ENCODE data around the gene EHBP1. TPM values are rescaled to one million over a fixed set of nuclear protein-coding genes. Genes with fewer than 3 reads are reported as not detected.

EHBP1 gene
- polyA plus RNA-seq, 3 donors: 4.2 to 6.1 (median 6.0) TPM

DNA sequence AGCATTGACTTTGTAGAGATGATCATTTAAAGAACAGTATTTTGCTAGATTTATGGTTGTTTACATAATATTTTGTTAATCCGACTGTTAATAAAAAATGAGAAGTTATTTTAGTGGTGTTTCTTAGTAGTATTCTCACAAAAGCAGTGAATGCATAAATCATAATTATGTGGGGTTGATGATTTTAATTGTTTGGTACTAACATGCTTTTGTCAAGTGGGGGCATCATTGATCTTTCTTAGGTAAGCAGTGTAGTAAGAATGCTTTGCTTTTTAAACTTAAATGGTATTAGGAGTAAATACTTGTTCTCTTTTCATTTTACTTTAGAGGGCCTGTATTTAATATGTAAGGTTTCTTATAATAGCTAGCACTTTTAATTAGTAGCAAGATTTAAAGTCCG lies 235.9 kb downstream of the EHBP1 start:
- Histone ChIP-seq H2AFZ (ENCODE audit: insufficient read depth, low read depth, low read length, poor library complexity, severe bottlenecking) (no peak overlapping the region), H3K79me2 (ENCODE audit: insufficient read depth, low read length) (no peaks in the 10 kb centered on the region), H4K20me1 (ENCODE audit: insufficient read depth, low read length) (no peaks in the 10 kb centered on the region), H3K4me1 (ENCODE audit: control insufficient read depth in 1 of 2, insufficient read depth in 2 of 2, low read length in 2 of 2) (no peaks in the 10 kb centered on the region), H3K4me2 (replicated peaks; ENCODE audit: extremely low read depth, low read length, poor library complexity, severe bottlenecking) (no peak overlapping the region), H3K9ac (ENCODE audit: insufficient read depth, low read length, poor library complexity, severe bottlenecking) (no peak overlapping the region), H3K9me3 (replicated peaks in 1 of 2; ENCODE audit: control insufficient read depth in 1 of 2, insufficient read depth in 1 of 2, low read length in 2 of 2) (no peaks in the 10 kb centered on the region), H3K27ac (ENCODE audit: low read depth in 1 of 2, low read length in 2 of 2) (no peak overlapping the region), H3K36me3 (replicated peaks in 1 of 2; ENCODE audit: control insufficient read depth in 1 of 2, insufficient read depth in 2 of 2, low read length in 2 of 2) (peaks cover 0 to 6% of the 10 kb centered on the region in 2 donors), H3K4me3 (replicated peaks in 1 of 3; ENCODE audit: low read depth in 2 of 3, low read length in 3 of 3) (no peak overlapping the region), H3K27me3 (ENCODE audit: control insufficient read depth in 2 of 2, insufficient read depth in 2 of 2, low read length in 2 of 2) (no peaks in the 10 kb centered on the region)
- Mint-ChIP-seq H3K27me3 (ENCODE audit: low read depth in 3 of 3) (no peaks in the 10 kb centered on the region), H3K27ac (no peak overlapping the region), H3K4me1 (no peaks in the 10 kb centered on the region), H3K4me3 (no peak overlapping the region), H3K9me3 (no peaks in the 10 kb centered on the region), H3K36me3 (peaks cover 0 to 5% of the 10 kb centered on the region in 2 donors)
- intact Hi-C loops (cut with micrococcal nuclease): no loop called here
- WGBS (ENCODE audit: insufficient coverage): no CpG with 5 or more reads among the region's 2 CpGs
- TF ChIP-seq, protein P1, sequence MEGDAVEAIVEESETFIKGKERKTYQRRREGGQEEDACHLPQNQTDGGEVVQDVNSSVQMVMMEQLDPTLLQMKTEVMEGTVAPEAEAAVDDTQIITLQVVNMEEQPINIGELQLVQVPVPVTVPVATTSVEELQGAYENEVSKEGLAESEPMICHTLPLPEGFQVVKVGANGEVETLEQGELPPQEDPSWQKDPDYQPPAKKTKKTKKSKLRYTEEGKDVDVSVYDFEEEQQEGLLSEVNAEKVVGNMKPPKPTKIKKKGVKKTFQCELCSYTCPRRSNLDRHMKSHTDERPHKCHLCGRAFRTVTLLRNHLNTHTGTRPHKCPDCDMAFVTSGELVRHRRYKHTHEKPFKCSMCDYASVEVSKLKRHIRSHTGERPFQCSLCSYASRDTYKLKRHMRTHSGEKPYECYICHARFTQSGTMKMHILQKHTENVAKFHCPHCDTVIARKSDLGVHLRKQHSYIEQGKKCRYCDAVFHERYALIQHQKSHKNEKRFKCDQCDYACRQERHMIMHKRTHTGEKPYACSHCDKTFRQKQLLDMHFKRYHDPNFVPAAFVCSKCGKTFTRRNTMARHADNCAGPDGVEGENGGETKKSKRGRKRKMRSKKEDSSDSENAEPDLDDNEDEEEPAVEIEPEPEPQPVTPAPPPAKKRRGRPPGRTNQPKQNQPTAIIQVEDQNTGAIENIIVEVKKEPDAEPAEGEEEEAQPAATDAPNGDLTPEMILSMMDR (IDR thresholded peaks at IDR 0.05): no peak
- no peak for DNase-seq

- H3K9ac ChIP-seq (ENCODE audit: insufficient read depth, low read length, poor library complexity, severe bottlenecking): no peak overlapping the region
- Mint-ChIP-seq H3K36me3 (peaks cover 5 to 8% of the 10 kb centered on the region in 2 donors), H3K9me3 (no peaks in the 10 kb centered on the region), H3K4me3 (no peak overlapping the region), H3K27me3 (ENCODE audit: low read depth in 3 of 3) (no peaks in the 10 kb centered on the region), H3K4me1 (no peaks in the 10 kb centered on the region), H3K27ac (no peak overlapping the region)
- H3K4me1 ChIP-seq (ENCODE audit: control insufficient read depth in 1 of 2, insufficient read depth in 2 of 2, low read length in 2 of 2): no peaks in the 10 kb centered on the region
- no peaks in the 10 kb centered on the region for H4K20me1 ChIP-seq (ENCODE audit: insufficient read depth, low read length)
- intact Hi-C loops (cut with micrococcal nuclease): no loop called here
- H2AFZ ChIP-seq (ENCODE audit: insufficient read depth, low read depth, low read length, poor library complexity, severe bottlenecking): no peak overlapping the region
- H3K27me3 ChIP-seq (ENCODE audit: control insufficient read depth in 2 of 2, insufficient read depth in 2 of 2, low read length in 2 of 2): no peaks in the 10 kb centered on the region
- H3K36me3 ChIP-seq (replicated peaks in 1 of 2; ENCODE audit: control insufficient read depth in 1 of 2, insufficient read depth in 2 of 2, low read length in 2 of 2): peaks cover 0 to 12% of the 10 kb centered on the region in 2 donors
- DNase-seq: no peak
- no peaks in the 10 kb centered on the region for H3K79me2 ChIP-seq (ENCODE audit: insufficient read depth, low read length)
- no peak overlapping the region for H3K4me2 ChIP-seq (replicated peaks; ENCODE audit: extremely low read depth, low read length, poor library complexity, severe bottlenecking)
- WGBS (ENCODE audit: insufficient coverage): 100% methylated on average over 1 of the region's 2 CpGs
- H3K9me3 ChIP-seq (replicated peaks in 1 of 2; ENCODE audit: control insufficient read depth in 1 of 2, insufficient read depth in 1 of 2, low read length in 2 of 2): no peaks in the 10 kb centered on the region
- no peak overlapping the region for H3K27ac ChIP-seq (ENCODE audit: low read depth in 1 of 2, low read length in 2 of 2)
- TF ChIP-seq, protein P1 (IDR thresholded peaks at IDR 0.05): no peak
- no peak overlapping the region for H3K4me3 ChIP-seq (replicated peaks in 1 of 3; ENCODE audit: low read depth in 2 of 3, low read length in 3 of 3)
These were observed 238.8 kb downstream of the EHBP1 start for GRCh38 chr2:62944362-62944761.

Measured in CD14-positive monocyte (primary cell).